Measurements from ENCODE around the gene GNB1.

GRCh38 chr1:1927751-1928150, 36.9 kb upstream of the GNB1 start:
- TF ChIP-seq POLR2AphosphoS5 (IDR thresholded peaks at IDR 0.05; ENCODE audit: low read depth, low read length) (no peak), EP300 (IDR thresholded peaks at IDR 0.05; ENCODE audit: borderline replicate concordance in 1 of 2, low read depth in 1 of 2, low read length in 1 of 2) (no peak), TAF1 (IDR thresholded peaks at IDR 0.05; ENCODE audit: borderline replicate concordance, low read depth, low read length) (no peak), NFIC (IDR thresholded peaks at IDR 0.05; ENCODE audit: borderline replicate concordance) (no peak), RAD21 (IDR thresholded peaks at IDR 0.05; ENCODE audit: low read length) (no peak), CTCF (IDR thresholded peaks at IDR 0.05) (no peak), TEAD4 (IDR thresholded peaks at IDR 0.05; ENCODE audit: borderline replicate concordance, insufficient read depth) (no peak), FOXM1 (IDR thresholded peaks at IDR 0.05; ENCODE audit: low read depth) (no peak), JUND (IDR thresholded peaks at IDR 0.05) (no peak)
